Panc1 (cell line): ENCODE measurements around the gene BMAL1. TPM values are rescaled to one million over a fixed set of nuclear protein-coding genes. Genes with fewer than 3 reads are reported as not detected.

ENCODE experiments used
- ATAC-seq: fragments of 200-7000 bp; cut with Tn5 transposase; 2 replicates; pipeline ENCODE4 v1.9.1; 2020; ENCODE audit warnings: mild to moderate bottlenecking, moderate library complexity
- BruUV-seq: library from RNA; stranded (reverse); fragments of 400-500 nt; replicated peaks from 2 replicates; lab custom pipeline; 2021; lab: Mats Ljungman, UMichigan
- CTCF ChIA-PET: fragments of 300-600 bp; sonication (Branson Sonifier 250); formaldehyde crosslinking; loops from one replicate; lab custom pipeline; 2022; ENCODE audit warnings: antibody characterized with exemption; lab: Charles Lee
- POLR2A ChIA-PET: fragments of 300-600 bp; sonication (Branson Sonifier 250); formaldehyde crosslinking; loops from one replicate; lab custom pipeline; 2022; ENCODE audit warnings: antibody characterized with exemption; lab: Charles Lee
- DNase-seq: peaks from one replicate; pipeline ENCODE4 v3.0.0-alpha.2; 2010; ENCODE audit warnings: low read depth, low spot score
- H3K27ac ChIP-seq: 2 replicates; pipeline ENCODE4 v1.5.1; 2011; ENCODE audit warnings: mild to moderate bottlenecking, low read length, inconsistent platforms
- H3K27me3 ChIP-seq: fragments of 200-500 bp; sonication (Bioruptor generic); 2 replicates; pipeline ENCODE4 v1.6.0; 2014; ENCODE audit warnings: low read length, inconsistent platforms; ENCODE audit not compliant: control insufficient read depth, insufficient read depth
- H3K36me3 ChIP-seq: fragments of 200-500 bp; sonication (Bioruptor generic); 2 replicates; pipeline ENCODE4 v1.5.1; 2014; ENCODE audit warnings: inconsistent platforms, mild to moderate bottlenecking, low read length, moderate library complexity; ENCODE audit not compliant: control insufficient read depth, insufficient read depth
- H3K4me1 ChIP-seq: 2 replicates; pipeline ENCODE4 v1.5.1; 2011; ENCODE audit warnings: inconsistent platforms, mild to moderate bottlenecking, low read length, moderate library complexity; ENCODE audit not compliant: control insufficient read depth, insufficient read depth
- H3K4me3 ChIP-seq, 2 experiments: 2 replicates each; pipeline ENCODE4 v1.5.1; 2011 to 2012; ENCODE audit warnings: low read depth in 2 of 2, low read length in 2 of 2, mild to moderate bottlenecking in 2 of 2, inconsistent platforms in 1 of 2, moderate library complexity in 1 of 2
- H3K9me3 ChIP-seq: fragments of 200-500 bp; sonication (Bioruptor generic); 2 replicates; pipeline ENCODE4 v1.5.1; 2014; ENCODE audit warnings: low read depth, mild to moderate bottlenecking, inconsistent platforms, low read length, moderate library complexity; ENCODE audit not compliant: control insufficient read depth, insufficient read depth
- POLR2AphosphoS5 ChIP-seq: IDR thresholded peaks from 2 replicates; pipeline ENCODE4 v1.6.1; 2012; ENCODE audit warnings: mild to moderate bottlenecking, low read depth, low read length, moderate library complexity
- SIN3A ChIP-seq: IDR thresholded peaks from 2 replicates; pipeline ENCODE4 v1.6.1; 2012; ENCODE audit warnings: low read depth, mild to moderate bottlenecking, low read length, moderate library complexity, borderline replicate concordance; ENCODE audit not compliant: insufficient read depth
- TCF7L2 ChIP-seq: IDR thresholded peaks from 2 replicates; pipeline ENCODE4 v1.6.1; 2011; ENCODE audit warnings: mild to moderate bottlenecking, low read depth, low read length, inconsistent platforms
- in situ Hi-C: cut with HindIII; loops from 2 replicates; pipeline ENCODE4 v1.10.0; 2016; ENCODE audit warnings: low sequenced_read_pairs, low pct_unique_long_range_greater_than_20kb
- intact Hi-C: fragments of 100-400 bp; cut with micrococcal nuclease; formaldehyde crosslinking; loops from one replicate; pipeline ENCODE4 v1.10.0; 2022; ENCODE audit not compliant: unreplicated experiment
- total RNA-seq: library from RNA; stranded (reverse); gene quantifications from one replicate; pipeline ENCODE4 v1.2.1, GENCODE V29; 2021; ENCODE audit not compliant: unreplicated experiment
- TF ChIP-seq, protein P1 (sequence below): fragments of 450-650 bp; IDR thresholded peaks from 2 replicates; pipeline ENCODE4 v1.5.1; 2017; ENCODE audit warnings: mild to moderate bottlenecking
- TF ChIP-seq, protein P2 (sequence below), 2 experiments: IDR thresholded peaks; 2 replicates each; pipeline ENCODE4 v1.6.1; 2011 to 2012; ENCODE audit warnings: low read depth in 2 of 2, control low read depth in 1 of 2, low read length in 1 of 2, mild to moderate bottlenecking in 1 of 2, moderate library complexity in 1 of 2; ENCODE audit not compliant: insufficient read depth in 1 of 2

The BMAL1 gene
- total RNA-seq, 1 experiment from 2014 or later, result 9.3 TPM

DNA sequence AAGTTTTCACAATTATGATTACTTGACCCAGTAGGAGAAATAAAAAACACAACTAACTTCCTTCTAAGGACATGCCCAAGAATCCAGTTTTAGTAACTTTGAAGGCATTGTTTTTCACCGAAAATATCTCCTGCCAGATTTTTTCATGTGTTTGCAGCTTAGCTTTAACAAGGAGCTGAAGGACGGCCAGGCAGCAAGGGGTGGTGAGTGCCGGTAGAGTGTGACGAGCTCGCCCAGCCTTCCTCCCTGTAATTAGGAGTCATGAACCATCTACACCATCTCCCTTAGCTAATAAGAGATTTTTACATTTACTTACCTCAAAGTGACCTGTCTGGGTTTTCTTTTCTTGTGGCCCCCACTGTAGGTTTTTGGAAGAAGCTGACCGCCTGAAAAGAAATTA is 72.0 kb downstream of the BMAL1 start:
- Histone ChIP-seq H3K27me3 (no peaks in the 10 kb centered on the region), H3K9me3 (no peaks in the 10 kb centered on the region), H3K36me3 (no peaks in the 10 kb centered on the region), H3K4me3 (no peak overlapping the region), H3K27ac (no peak overlapping the region), H3K4me1 (no peaks in the 10 kb centered on the region)
- no peak for ATAC-seq
- intact Hi-C loops, result no loop called here
- TF ChIP-seq, protein P1, sequence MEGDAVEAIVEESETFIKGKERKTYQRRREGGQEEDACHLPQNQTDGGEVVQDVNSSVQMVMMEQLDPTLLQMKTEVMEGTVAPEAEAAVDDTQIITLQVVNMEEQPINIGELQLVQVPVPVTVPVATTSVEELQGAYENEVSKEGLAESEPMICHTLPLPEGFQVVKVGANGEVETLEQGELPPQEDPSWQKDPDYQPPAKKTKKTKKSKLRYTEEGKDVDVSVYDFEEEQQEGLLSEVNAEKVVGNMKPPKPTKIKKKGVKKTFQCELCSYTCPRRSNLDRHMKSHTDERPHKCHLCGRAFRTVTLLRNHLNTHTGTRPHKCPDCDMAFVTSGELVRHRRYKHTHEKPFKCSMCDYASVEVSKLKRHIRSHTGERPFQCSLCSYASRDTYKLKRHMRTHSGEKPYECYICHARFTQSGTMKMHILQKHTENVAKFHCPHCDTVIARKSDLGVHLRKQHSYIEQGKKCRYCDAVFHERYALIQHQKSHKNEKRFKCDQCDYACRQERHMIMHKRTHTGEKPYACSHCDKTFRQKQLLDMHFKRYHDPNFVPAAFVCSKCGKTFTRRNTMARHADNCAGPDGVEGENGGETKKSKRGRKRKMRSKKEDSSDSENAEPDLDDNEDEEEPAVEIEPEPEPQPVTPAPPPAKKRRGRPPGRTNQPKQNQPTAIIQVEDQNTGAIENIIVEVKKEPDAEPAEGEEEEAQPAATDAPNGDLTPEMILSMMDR, result no peak
- TF ChIP-seq POLR2AphosphoS5 (no peak), SIN3A (no peak), TCF7L2 (no peak)
- TF ChIP-seq, protein P2, sequence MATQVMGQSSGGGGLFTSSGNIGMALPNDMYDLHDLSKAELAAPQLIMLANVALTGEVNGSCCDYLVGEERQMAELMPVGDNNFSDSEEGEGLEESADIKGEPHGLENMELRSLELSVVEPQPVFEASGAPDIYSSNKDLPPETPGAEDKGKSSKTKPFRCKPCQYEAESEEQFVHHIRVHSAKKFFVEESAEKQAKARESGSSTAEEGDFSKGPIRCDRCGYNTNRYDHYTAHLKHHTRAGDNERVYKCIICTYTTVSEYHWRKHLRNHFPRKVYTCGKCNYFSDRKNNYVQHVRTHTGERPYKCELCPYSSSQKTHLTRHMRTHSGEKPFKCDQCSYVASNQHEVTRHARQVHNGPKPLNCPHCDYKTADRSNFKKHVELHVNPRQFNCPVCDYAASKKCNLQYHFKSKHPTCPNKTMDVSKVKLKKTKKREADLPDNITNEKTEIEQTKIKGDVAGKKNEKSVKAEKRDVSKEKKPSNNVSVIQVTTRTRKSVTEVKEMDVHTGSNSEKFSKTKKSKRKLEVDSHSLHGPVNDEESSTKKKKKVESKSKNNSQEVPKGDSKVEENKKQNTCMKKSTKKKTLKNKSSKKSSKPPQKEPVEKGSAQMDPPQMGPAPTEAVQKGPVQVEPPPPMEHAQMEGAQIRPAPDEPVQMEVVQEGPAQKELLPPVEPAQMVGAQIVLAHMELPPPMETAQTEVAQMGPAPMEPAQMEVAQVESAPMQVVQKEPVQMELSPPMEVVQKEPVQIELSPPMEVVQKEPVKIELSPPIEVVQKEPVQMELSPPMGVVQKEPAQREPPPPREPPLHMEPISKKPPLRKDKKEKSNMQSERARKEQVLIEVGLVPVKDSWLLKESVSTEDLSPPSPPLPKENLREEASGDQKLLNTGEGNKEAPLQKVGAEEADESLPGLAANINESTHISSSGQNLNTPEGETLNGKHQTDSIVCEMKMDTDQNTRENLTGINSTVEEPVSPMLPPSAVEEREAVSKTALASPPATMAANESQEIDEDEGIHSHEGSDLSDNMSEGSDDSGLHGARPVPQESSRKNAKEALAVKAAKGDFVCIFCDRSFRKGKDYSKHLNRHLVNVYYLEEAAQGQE (IDR thresholded peaks at IDR 0.05; ENCODE audit: insufficient read depth in 1 of 2, low read depth in 2 of 2, low read length in 1 of 2), result no peak
- in situ Hi-C loops, result no loop called here
- CTCF ChIA-PET, result no interaction called here
- POLR2A ChIA-PET, result no interaction called here
- no peak for DNase-seq
- BruUV-seq, result no TSS peak

DNA sequence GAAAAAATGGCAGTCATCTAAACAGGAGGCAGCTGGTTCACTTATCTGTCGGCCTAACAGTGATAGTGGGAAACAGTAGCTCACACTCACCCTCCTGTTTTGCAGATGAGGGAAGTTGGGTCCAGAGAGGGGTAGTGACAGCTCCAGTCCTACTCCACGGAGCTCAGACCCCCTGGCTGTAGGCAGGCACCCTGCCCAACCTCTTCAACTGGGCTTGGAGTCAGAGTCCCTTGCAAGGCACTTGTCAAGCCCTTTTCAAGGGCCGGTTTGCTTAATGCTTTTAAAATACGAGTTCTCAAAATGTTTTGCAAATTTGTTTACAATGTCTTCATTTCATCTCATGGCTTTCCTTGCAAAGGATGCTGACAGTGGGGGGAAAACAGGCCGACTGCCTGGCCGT is 75.1 kb downstream of the BMAL1 start:
- H3K36me3 ChIP-seq, result no peaks in the 10 kb centered on the region
- intact Hi-C loops, result no loop called here
- no peak overlapping the region for H3K27ac ChIP-seq
- ATAC-seq (no peak), DNase-seq (no peak)
- no TSS peak for BruUV-seq
- H3K4me1 ChIP-seq, result no peaks in the 10 kb centered on the region
- in situ Hi-C loops, result no loop called here
- ChIA-PET CTCF (no interaction called here), POLR2A (no interaction called here)
- no peaks in the 10 kb centered on the region for H3K9me3 ChIP-seq
- no peaks in the 10 kb centered on the region for H3K27me3 ChIP-seq
- H3K4me3 ChIP-seq, result no peak overlapping the region
- no peak for TF ChIP-seq SIN3A
- TF ChIP-seq, protein P2 (IDR thresholded peaks at IDR 0.05; ENCODE audit: insufficient read depth in 1 of 2, low read depth in 2 of 2, low read length in 1 of 2), result no peak
- TF ChIP-seq, protein P1, result no peak
- no peak for TF ChIP-seq TCF7L2
- no peak for TF ChIP-seq POLR2AphosphoS5
